HG03558 (cell line): ENCODE measurements around the gene FNDC4.
A peak's percentile ranks its signal among the peaks of the same experiment; 100 is the strongest.

Experiments
- ATAC-seq: cut with Tn5 transposase; IDR thresholded peaks from one replicate; pipeline ENCODE4 v1.9.1; 2021; ENCODE audit warnings: moderate number of reproducible peaks; ENCODE audit not compliant: unreplicated experiment; ENCODE audit errors: extremely low read depth

Gene FNDC4

GRCh38 chr2:27495840-27496356, 898 bp upstream of the FNDC4 start:
- no peak for ATAC-seq

- no peak for ATAC-seq
Measured at GRCh38 chr2:27494284-27494943, 586 bp downstream of the FNDC4 start.

GRCh38 chr2:27493948-27494283, 1.1 kb downstream of the FNDC4 start:
- ATAC-seq: no peak

GRCh38 chr2:27492557-27492956, 2.4 kb downstream of the FNDC4 start:
- no peak for ATAC-seq

- peak; percentile 83 for ATAC-seq
Measured at GRCh38 chr2:27489498-27490397, 5.3 kb downstream of the FNDC4 start, which contains the start of gene IFT172. Gene IFT172 (minus strand): TSS chr2:27489743. CDS start chr2:27489653, 90 bp downstream.

GRCh38 chr2:27489118-27489497, 5.9 kb downstream of the FNDC4 start:
- no peak for ATAC-seq

GRCh38 chr2:27485496-27485895, 9.5 kb downstream of the FNDC4 start:
- no peak for ATAC-seq

GRCh38 chr2:27471961-27472360, 23.0 kb downstream of the FNDC4 start:
- ATAC-seq: no peak

- no peak for ATAC-seq
Measured at GRCh38 chr2:27464443-27464842, 30.6 kb downstream of the FNDC4 start.

- ATAC-seq: no peak
Measured at GRCh38 chr2:27461118-27461517, 33.9 kb downstream of the FNDC4 start.

- ATAC-seq: no peak
Measured at GRCh38 chr2:27453968-27454367, 41.0 kb downstream of the FNDC4 start.

GRCh38 chr2:27451095-27451494, 43.9 kb downstream of the FNDC4 start:
- ATAC-seq: no peak

- ATAC-seq: no peak
Measured at GRCh38 chr2:27448381-27448780, 46.6 kb downstream of the FNDC4 start.

- no peak for ATAC-seq
Measured at GRCh38 chr2:27446057-27446456, 48.9 kb downstream of the FNDC4 start.

GRCh38 chr2:27445615-27446014, 49.4 kb downstream of the FNDC4 start:
- no peak for ATAC-seq

GRCh38 chr2:27445155-27445554, 49.8 kb downstream of the FNDC4 start:
- ATAC-seq: no peak

GRCh38 chr2:27442920-27443282, 52.1 kb downstream of the FNDC4 start:
- no peak for ATAC-seq

GRCh38 chr2:27441958-27442919, 52.8 kb downstream of the FNDC4 start, which contains the start of gene KRTCAP3:
Gene KRTCAP3 (plus strand): TSS chr2:27442381. CDS start chr2:27442413, 32 bp downstream.
- no peak for ATAC-seq
